ENCODE measurements around the gene AKAP8L. TPM values are rescaled to one million over a fixed set of nuclear protein-coding genes. Genes with fewer than 3 reads are reported as not detected.

The AKAP8L gene
- total RNA-seq, 4 donors from 2014 or later = 56.3 to 188 (median 80.9) TPM

DNA sequence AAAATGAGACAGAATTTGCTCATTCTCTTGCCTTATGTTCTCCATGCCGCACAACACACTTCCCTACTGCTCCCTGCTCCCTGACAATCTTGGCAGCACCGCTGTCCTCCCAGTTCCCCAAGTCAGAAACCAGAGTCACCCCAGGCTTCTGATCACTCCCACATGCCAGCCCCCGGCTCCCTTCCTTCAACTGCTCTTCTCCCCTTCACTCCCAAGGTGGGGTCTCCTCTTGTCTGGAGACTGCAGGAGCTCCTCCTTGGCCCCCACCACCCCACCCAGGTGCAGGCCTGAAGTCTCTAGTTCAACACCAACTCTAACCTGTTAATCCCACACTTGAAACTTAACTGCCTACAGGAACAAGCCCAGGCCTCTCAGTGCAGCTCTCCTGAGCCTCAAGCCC lies 22.4 kb downstream of the AKAP8L start:
- TF ChIP-seq, protein P1, sequence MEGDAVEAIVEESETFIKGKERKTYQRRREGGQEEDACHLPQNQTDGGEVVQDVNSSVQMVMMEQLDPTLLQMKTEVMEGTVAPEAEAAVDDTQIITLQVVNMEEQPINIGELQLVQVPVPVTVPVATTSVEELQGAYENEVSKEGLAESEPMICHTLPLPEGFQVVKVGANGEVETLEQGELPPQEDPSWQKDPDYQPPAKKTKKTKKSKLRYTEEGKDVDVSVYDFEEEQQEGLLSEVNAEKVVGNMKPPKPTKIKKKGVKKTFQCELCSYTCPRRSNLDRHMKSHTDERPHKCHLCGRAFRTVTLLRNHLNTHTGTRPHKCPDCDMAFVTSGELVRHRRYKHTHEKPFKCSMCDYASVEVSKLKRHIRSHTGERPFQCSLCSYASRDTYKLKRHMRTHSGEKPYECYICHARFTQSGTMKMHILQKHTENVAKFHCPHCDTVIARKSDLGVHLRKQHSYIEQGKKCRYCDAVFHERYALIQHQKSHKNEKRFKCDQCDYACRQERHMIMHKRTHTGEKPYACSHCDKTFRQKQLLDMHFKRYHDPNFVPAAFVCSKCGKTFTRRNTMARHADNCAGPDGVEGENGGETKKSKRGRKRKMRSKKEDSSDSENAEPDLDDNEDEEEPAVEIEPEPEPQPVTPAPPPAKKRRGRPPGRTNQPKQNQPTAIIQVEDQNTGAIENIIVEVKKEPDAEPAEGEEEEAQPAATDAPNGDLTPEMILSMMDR (IDR thresholded peaks at IDR 0.05; ENCODE audit: low read depth) = no peak

DNA sequence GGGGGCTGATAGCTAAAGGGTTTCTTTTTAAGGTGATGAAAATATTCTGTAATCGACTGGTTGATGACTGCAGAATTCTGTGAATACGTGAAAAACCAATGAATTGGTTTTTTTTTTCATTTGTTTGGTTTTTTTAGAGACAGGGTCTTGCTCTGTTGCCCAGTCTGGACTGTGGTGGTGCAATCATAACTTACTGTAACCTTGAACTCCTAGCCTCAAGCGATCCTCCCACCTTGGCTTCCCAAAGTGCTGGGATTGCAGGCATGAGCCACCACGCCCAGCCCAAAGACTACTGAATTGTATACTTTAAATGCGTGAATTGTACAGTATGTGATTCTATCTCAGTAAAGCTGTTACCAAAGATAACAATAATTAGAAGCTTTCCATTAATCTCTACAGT lies 24.4 kb downstream of the AKAP8L start:
- TF ChIP-seq, protein P1 (IDR thresholded peaks at IDR 0.05; ENCODE audit: low read depth) = no peak

DNA sequence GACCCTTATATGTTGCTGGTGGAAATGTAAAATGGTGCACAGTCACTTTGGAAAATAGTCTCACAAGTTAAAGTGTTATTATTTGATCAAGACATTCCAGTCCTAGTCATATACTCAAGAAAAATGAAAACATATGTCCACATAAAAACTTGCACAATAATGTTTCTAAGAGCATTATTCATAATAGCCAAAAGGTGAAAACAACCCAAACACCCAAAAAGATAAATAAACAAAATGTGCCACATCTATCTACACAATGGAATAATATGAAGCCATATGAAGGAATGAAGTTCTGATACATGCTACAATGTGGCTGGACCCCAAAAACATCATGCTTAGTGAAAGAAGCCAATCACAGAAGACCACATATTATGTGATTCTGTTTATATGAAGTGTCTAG lies 24.8 kb downstream of the AKAP8L start:
- TF ChIP-seq, protein P1 (IDR thresholded peaks at IDR 0.05; ENCODE audit: low read depth) = no peak

DNA sequence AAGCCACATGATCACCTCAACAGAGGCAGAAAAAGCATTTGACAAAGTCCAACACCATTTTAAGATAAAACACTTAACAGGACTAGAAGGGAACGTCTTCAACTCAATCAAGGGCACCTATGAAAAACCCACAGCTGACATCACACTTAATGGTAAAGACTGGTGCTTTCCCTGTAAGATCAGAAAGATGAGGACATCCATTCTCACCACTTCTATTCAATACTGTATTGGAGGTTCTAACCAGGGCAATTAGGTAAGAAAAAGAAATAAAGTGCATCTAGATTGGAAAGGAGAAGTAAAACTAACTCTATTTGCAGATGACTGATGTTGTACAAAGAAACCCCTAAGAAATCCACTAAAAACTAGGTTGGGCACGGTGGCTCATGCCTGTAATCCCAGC lies 28.0 kb downstream of the AKAP8L start:
- TF ChIP-seq, protein P1 (IDR thresholded peaks at IDR 0.05; ENCODE audit: low read depth) = no peak

DNA sequence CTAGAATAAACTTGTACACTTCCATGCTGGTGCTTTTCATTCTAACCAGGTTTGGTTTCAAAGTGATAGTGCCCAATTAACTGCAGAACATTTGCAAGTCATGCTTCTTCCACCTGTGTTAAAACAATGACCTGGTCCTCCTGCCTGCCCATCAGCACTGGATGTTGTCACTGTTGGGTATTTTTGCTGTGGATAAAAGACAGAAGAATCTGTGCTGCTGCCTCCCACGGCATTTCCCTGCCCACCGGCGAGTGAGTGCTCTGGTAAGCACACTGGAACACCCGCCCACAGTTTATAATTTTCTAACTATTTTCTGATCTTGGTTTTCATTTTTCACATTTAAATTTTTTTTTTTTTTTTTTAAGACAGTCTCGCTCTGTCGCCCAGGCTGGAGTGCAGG lies 36.9 kb downstream of the AKAP8L start:
- TF ChIP-seq, protein P1 (IDR thresholded peaks at IDR 0.05; ENCODE audit: low read depth) = no peak

DNA sequence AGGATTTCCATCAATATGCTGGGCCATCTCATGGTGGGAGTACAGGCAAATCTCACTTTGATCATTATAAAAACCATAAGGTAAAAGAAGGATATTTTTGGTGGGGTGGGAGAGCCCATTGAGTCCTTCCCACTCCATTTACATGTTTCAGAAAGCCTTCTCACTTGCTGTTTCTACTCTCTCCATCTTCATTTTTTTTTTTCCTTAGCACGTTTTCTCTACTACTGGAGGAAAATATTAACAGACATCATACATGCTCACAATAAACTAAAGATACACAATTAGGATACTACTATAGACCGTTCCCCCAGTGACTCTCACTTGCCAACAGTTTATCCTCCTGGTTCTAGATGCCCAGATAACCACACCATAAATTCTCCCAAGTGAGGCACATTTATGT lies 37.4 kb downstream of the AKAP8L start:
- TF ChIP-seq, protein P1 (IDR thresholded peaks at IDR 0.05; ENCODE audit: low read depth) = no peak

DNA sequence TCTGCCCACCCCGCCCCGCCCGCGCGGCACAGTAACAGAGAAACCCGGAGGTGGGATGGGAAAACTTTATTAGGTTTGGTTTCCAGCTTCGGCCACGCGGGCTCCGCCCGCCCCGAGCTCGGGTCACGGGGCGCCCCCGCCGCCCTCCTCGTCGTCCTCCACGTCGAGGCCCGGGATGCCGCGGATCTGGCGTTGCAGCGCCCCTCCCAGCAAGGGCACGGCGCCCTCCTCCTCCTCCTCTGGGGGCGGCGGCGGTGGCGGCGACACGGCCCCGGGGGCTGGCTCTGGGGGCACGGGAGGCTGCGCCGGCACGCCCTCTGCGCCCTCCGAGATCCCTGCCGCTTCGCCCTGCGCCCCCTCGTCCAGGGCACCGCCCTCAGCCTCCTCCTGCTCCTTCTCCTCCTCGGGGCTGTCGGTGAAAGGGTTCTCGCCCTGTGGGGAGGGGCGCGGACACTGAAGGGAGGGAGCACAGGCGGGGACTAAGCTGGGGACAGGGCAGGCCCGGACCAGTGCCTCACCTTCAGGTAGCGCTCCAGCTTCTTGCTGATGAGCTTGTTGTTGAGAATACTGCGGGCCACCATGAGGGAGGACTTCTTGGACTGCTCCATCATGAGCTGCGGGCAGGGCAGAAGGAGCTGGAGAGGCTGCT lies 38.7 kb downstream of the AKAP8L start:
- TF ChIP-seq, protein P1 (IDR thresholded peaks at IDR 0.05; ENCODE audit: low read depth) = no peak

Data from subcutaneous adipose tissue (tissue), 4 donors.